ENCODE data around the gene MT1M.

Gene MT1M

DNA sequence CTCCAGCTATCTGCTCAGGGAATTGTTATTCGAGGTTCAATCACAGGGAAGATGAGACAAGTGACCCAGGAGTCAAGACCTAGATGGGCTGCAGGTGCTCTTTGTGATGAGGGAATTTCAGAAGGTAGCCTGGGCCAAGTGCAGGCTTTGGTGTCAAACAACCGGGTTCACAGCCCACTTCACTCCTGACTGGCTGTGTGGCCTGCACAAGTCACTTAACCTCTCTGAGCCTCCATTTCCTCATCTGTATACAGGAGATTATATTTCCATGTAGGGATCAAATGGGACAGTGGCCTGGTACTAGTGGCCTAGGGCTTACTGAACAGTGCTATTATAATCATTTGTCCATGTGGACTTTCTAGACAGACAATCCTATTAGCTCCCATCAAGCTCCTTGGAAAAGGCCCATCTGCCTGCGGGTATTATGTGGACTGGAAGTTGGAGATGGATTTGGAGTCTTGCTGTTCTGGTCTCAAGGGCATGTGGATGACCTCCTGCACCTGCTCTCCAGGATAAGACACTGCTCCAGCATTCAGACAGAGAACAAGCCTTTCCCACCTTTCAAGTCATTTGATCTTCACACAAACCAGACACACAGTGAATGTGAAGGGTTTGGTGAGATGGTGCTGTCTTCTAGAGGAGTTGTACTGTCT lies 46.7 kb downstream of the MT1M start:
- no peak for DNase-seq

DNA sequence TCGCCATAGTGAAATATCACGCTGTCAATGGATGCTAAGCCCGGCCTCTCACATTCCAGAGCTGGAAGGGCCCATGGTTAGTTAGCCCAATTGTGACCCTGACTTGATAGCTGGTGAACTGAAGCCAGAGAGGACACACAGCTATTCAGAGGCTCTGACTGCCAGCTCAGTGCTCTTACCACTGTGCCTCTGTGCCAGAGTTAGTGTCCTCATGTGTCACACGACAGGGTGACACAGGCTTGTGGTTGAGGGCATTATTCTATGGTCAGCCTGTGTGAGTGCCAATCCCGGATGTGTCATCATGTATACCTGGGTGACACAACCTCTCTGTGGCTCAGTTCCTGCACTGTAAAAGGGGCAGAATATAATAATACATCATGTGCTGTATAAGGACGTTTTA lies 47.4 kb downstream of the MT1M start:
- DNase-seq, result peak in 1 of 2 experiments; percentile 49

DNA sequence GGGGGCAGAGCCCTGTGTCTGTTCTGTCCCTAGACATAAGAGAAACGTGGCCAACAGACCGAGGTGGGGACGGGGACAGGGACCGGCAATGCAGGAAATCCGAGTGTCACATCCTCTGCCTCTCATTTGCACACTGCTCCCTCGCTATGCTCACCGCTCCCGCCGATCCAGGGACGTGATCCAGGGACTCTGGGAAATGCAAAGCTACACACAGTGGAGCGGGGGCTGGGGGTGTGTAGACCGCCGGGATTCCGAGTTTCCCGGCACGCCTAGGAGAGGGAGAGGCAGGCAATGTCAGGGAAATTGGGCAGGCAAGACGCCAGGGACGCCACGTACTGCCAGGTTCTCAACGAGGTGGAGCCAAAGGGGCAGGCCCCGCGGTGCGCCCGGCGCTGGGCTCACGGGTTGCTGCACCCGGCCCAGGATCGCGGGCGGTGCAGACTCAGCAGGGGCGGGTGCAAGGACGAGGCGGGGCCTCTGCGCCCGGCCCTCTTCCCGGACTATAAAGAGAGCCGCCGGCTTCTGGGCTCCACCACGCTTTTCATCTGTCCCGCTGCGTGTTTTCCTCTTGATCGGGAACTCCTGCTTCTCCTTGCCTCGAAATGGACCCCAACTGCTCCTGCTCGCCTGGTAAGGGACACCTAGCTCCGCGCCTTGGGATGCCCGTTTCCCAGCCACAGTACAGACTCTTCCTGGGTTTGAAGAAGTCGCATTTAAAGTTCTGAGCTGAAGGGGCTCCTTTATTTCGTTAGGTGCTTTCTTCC lies 49.7 kb downstream of the MT1M start, which contains the start of gene MT1X:
MT1X (plus strand) TSS at position 532 of the 764 bp plus-strand sequence; CDS start at position 603, 71 bp downstream.
- DNase-seq, result peak; percentile 93 to 95

DNA sequence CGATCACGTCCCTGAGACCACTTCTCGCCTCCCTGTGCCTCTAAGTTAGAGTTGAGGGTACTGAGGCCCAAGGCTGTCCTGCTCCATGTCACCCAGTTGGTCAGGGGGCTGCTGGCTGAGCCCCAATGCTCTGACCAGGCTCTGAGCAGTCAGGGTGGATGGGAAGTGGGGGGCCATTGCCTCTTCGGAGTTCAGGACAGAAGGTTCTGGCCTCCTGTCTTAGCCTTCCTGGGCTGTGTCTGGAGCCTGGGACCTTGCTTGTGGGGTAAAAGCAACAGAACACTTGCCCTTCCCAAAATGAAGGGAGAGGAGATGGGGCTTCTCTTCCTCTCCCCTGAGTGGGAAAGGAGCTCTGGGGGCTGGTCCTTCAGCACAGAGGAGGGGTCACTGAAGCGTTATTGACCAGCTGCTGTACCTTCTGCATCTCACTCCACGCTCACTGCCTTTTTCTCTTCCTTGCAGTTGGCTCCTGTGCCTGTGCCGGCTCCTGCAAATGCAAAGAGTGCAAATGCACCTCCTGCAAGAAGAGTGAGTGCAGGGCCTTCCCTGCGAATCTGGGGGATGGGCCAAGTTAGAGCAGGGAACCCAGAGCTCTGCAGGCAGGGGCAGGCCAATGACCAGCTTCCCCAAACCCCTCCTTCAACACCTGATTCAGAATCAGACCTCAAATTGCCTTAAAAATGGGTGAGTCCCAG lies 50.4 kb downstream of the MT1M start:
- no peak for DNase-seq

Data from activated T-cell treated with anti-CD3 and anti-CD28 coated beads, Interleukin-2, amount 50 U/mL, for 48 hours (primary cell).